K562 (cell line): Measurements from ENCODE around the gene WWOX. TPM values are rescaled to one million over a fixed set of nuclear protein-coding genes. Genes with fewer than 3 reads are reported as not detected.

Experiments
- ATAC-seq: fragments of 200-7000 bp; cut with Tn5 transposase; 3 replicates; pipeline ENCODE4 v1.9.1; 2020; ENCODE audit warnings: moderate library complexity
- BruUV-seq: library from RNA; stranded (reverse); fragments of 400-500 nt; replicated peaks from 2 replicates; lab custom pipeline; 2021; lab: Mats Ljungman, UMichigan
- CTCF ChIA-PET: fragments of 300-600 bp; formaldehyde crosslinking; extraction: SDS; loops from one replicate; lab custom pipeline; 2021; ENCODE audit warnings: low intra/inter-chr PET ratio; lab: Yijun Ruan, JAX
- POLR2A ChIA-PET: fragments of 300-600, 350-650 bp; sonication (Branson Sonifier 250); formaldehyde crosslinking; extraction: SDS; loops from one replicate; lab custom pipeline; 2021; ENCODE audit warnings: antibody characterized with exemption, inconsistent platforms; lab: Yijun Ruan, JAX
- DNase-seq, 4 experiments: peaks; one replicate each; pipeline versions ENCODE4 v3.0.0 to v3.0.0-alpha.2; 2011 to 2018; ENCODE audit warnings: low spot score in 3 of 4, mixed read lengths in 3 of 4; ENCODE audit errors: extremely low read depth in 1 of 4
- FAIRE-seq: peaks from 2 replicates; lab custom pipeline; 2011; peaks lifted over from hg19 to GRCh38; lab: Jason Lieb, UNC
- H2AFZ ChIP-seq: 2 replicates; pipeline ENCODE4 v1.6.0; 2011; ENCODE audit warnings: low read depth, low read length, control low read depth, inconsistent platforms
- H3K27ac ChIP-seq: fragments of 200-600 bp; 3 replicates; pipeline ENCODE4 v1.8.0; 2011; ENCODE audit warnings: low read depth, mild to moderate bottlenecking, control low read depth, inconsistent platforms, low read length, moderate library complexity, mixed read lengths; ENCODE audit errors: extremely low read depth
- H3K27me3 ChIP-seq, 2 experiments: fragments of 300-600 bp in 1 of 2; 2 replicates in 1 of 2; 3 replicates in 1 of 2; pipeline versions ENCODE4 v1.6.0 to v1.8.0; 2011; ENCODE audit warnings: inconsistent platforms in 2 of 2, low read length in 2 of 2, mild to moderate bottlenecking in 1 of 2, mixed read lengths in 1 of 2, moderate library complexity in 1 of 2; ENCODE audit not compliant: control insufficient read depth in 2 of 2, insufficient read depth in 2 of 2
- H3K36me3 ChIP-seq: fragments of 300-600 bp; 3 replicates; pipeline ENCODE4 v1.8.0; 2011; ENCODE audit warnings: mild to moderate bottlenecking, low read length, inconsistent platforms; ENCODE audit not compliant: control insufficient read depth, insufficient read depth
- H3K4me1 ChIP-seq, 2 experiments: fragments of 200-600 bp in 1 of 2; replicated peaks in 1 of 2; 2 replicates in 1 of 2; 3 replicates in 1 of 2; pipeline versions ENCODE4 v1.5.1 to v1.8.0; 2011; ENCODE audit warnings: inconsistent platforms in 2 of 2, low read length in 2 of 2, mild to moderate bottlenecking in 1 of 2, mixed read lengths in 1 of 2, moderate library complexity in 1 of 2; ENCODE audit not compliant: control insufficient read depth in 2 of 2, insufficient read depth in 2 of 2
- H3K4me2 ChIP-seq: 2 replicates; pipeline ENCODE4 v1.6.1; 2011; ENCODE audit warnings: low read length, control low read depth, inconsistent platforms, mixed read lengths; ENCODE audit not compliant: insufficient read depth
- H3K4me3 ChIP-seq: fragments of 200-600 bp; sonication (generic), shearing (Covaris generic); 2 replicates; pipeline ENCODE4 v1.5.1; 2016; ENCODE audit warnings: control low read depth, inconsistent platforms
- H3K79me2 ChIP-seq: fragments of 200-600 bp; 3 replicates; pipeline ENCODE4 v1.8.0; 2011; ENCODE audit warnings: low read length, inconsistent platforms; ENCODE audit not compliant: control insufficient read depth, insufficient read depth
- H3K9ac ChIP-seq, 2 experiments: 2 replicates each; pipeline versions ENCODE4 v1.6.0 to v1.6.1; 2011; ENCODE audit warnings: low read depth in 2 of 2, low read length in 2 of 2, control low read depth in 1 of 2, inconsistent platforms in 1 of 2, mild to moderate bottlenecking in 1 of 2, mixed read lengths in 1 of 2; ENCODE audit not compliant: insufficient read depth in 1 of 2
- H3K9me1 ChIP-seq: one replicate; pipeline ENCODE4 v1.6.0; 2011; ENCODE audit warnings: inconsistent platforms, mild to moderate bottlenecking, low read length, moderate library complexity; ENCODE audit not compliant: control insufficient read depth, insufficient read depth
- H3K9me3 ChIP-seq: replicated peaks from 2 replicates; pipeline ENCODE4 v1.5.1; 2011; ENCODE audit warnings: low read depth, low read length, inconsistent platforms; ENCODE audit not compliant: control insufficient read depth, insufficient read depth
- H4K20me1 ChIP-seq: replicated peaks from 2 replicates; pipeline ENCODE4 v1.6.1; 2011; ENCODE audit warnings: low read length, inconsistent platforms, mixed read lengths; ENCODE audit not compliant: control insufficient read depth, insufficient read depth
- CBFB ChIP-seq: sonication (generic); formaldehyde crosslinking; IDR thresholded peaks from 2 replicates; pipeline ENCODE4 v1.4.0; 2020; ENCODE audit warnings: mild to moderate bottlenecking, missing genetic modification reagents
- IRF2 ChIP-seq: sonication (generic); formaldehyde crosslinking; IDR thresholded peaks from 2 replicates; pipeline ENCODE4 v1.8.1; 2022; ENCODE audit warnings: mild to moderate bottlenecking, missing genetic modification reagents
- MAFF ChIP-seq: IDR thresholded peaks from 2 replicates; pipeline ENCODE4 v1.6.1; 2012; ENCODE audit warnings: low read length, improper control_type of control experiment
- SIX5 ChIP-seq, 2 experiments: IDR thresholded peaks; 2 replicates each; pipeline ENCODE4 v1.6.1; 2011; ENCODE audit warnings: low read length in 2 of 2, borderline replicate concordance in 1 of 2, low read depth in 1 of 2, mild to moderate bottlenecking in 1 of 2, moderate library complexity in 1 of 2; ENCODE audit not compliant: insufficient read depth in 1 of 2
- ZNF282 ChIP-seq: sonication (generic); formaldehyde crosslinking; IDR thresholded peaks from 2 replicates; pipeline ENCODE4 v1.8.1; 2023; ENCODE audit warnings: missing genetic modification reagents
- WGBS: fragments of 100-300 bp; shearing (Covaris generic); methylation state at CpG from one replicate; pipeline ENCODE4 v1.1.6; 2016; ENCODE audit warnings: low coverage, mixed read lengths; ENCODE audit not compliant: insufficient coverage; ENCODE audit errors: missing lambda C conversion rate; 5-methylcytosine and 5-hydroxymethylcytosine counted together
- in situ Hi-C: fragments of 300-500 bp; cut with MboI; formaldehyde crosslinking; loops from 4 replicates; pipeline ENCODE4 v1.15.0; 2018; ENCODE audit warnings: inconsistent platforms, mixed read lengths
- intact Hi-C: fragments of 100-400 bp; cut with micrococcal nuclease; formaldehyde crosslinking; loops from 2 replicates; pipeline ENCODE4 v1.14.2; 2022
- polyA plus RNA-seq, 8 experiments: library from polyadenylated mRNA; depleted of rRNA in 4 of 8; stranded (reverse) in 5 of 8; unstranded in 3 of 8; fragments of >200 nt; fragmentation: Nextera tagmentation in 2 of 8; fragmentation: Illumina TruSeq in 1 of 8; extraction: Ambion mirVana in 2 of 8; extraction: Trizol in 1 of 8; gene quantifications; 2 replicates each; pipeline versions ENCODE4 v1.2.1 to v1.2.3, GENCODE V29; 2011 to 2014; ENCODE audit warnings: inconsistent platforms in 1 of 8, missing spikeins in 1 of 8
- total RNA-seq, 7 experiments: library from RNA; depleted of rRNA in 6 of 7; stranded (reverse); fragments of >200 nt in 6 of 7; fragmentation: Illumina TruSeq in 2 of 7; extraction: Trizol in 2 of 7; gene quantifications; 2 replicates each; pipeline versions ENCODE4 v1.2.1 to v1.2.3, GENCODE V29; 2011 to 2021; ENCODE audit warnings: low replicate concordance in 1 of 7

The WWOX gene
- total and polyA plus RNA-seq, 9 of the 15 experiments (the other 6 are each of a cell fraction or from before 2014, with no cell fraction given) = 1.6 to 22.7 (median 8.1) TPM

DNA sequence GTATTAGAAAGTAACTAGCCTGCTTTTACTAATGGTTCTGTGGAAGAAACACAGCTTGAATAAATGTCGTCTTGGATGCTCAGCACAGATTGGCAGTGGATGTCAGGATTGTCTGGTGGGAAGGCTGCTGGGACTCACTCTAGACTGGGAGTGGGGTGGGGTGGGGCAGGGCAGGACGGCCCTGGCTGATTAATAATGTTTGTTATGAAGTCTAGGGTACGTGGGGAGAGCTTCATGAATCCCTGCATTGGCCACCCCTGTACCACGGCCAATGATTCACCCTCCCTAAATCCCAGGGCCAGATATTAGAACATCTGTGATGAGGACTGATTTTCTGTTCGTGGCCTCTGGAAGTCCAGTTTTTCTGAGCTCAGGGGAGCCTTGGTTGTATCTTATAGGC, 421.0 kb downstream of the WWOX start (continued):
- TF ChIP-seq ZNF282 (CRISPR knock-in tag) = no peak
- TF ChIP-seq MAFF = no peak
- TF ChIP-seq CBFB = no peak
- TF ChIP-seq IRF2 (CRISPR knock-in tag) = no peak

DNA sequence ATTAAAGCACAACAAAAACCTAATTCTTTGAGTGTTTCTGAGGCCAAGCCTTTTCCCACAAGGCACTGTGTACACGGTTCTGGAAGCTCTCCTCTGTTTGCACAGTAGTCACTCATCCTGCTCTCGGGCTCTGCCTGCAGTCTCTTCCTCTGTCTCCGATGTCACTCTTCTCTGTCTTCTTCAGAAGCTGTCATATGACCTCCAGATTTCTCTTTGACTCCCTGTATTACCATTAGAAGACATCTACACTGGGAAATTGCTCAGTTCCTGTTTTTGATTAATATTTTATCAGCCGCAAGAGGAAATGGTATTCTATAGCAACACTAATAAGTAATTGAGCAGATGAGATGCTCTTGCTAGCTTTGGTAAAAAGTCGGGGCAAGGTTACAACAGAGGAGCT, 422.9 kb downstream of the WWOX start:
- intact Hi-C loops = no loop called here

More for the DNA sequence above, 422.9 kb downstream of the WWOX start:
- Histone ChIP-seq H3K9me1 (no peaks in the 10 kb centered on the region), H2AFZ (no peak overlapping the region), H4K20me1 (peaks cover 9% of the 10 kb centered on the region; the same call in 1 of the 2 replicates), H3K27me3 (peaks cover 0 to 5% of the 10 kb centered on the region in 2 experiments; a peak in 4 of 5 replicates), H3K4me1 (no peaks in the 10 kb centered on the region), H3K79me2 (no peaks in the 10 kb centered on the region), H3K9ac (no peak overlapping the region), H3K4me2 (no peak overlapping the region), H3K9me3 (no peaks in the 10 kb centered on the region), H3K36me3 (no peaks in the 10 kb centered on the region), H3K27ac (no peak overlapping the region), H3K4me3 (no peak overlapping the region)
- DNase-seq = no peak
- 11% methylated on average over 5 of the region's 5 CpGs for WGBS
- BruUV-seq = no TSS peak
- no peak for FAIRE-seq
- POLR2A ChIA-PET = no interaction called here
- in situ Hi-C loops = no loop called here
- no peak for ATAC-seq
- CTCF ChIA-PET = no interaction called here
- no peak for TF ChIP-seq SIX5 (IDR thresholded peaks at IDR 0.05; ENCODE audit: borderline replicate concordance in 1 of 2, insufficient read depth in 1 of 2, low read depth in 1 of 2, low read length in 2 of 2)
